Neural cell (in vitro differentiated cells): Measurements from ENCODE around the gene DCAF6. TPM values are rescaled to one million over a fixed set of nuclear protein-coding genes. Genes with fewer than 3 reads are reported as not detected.

ENCODE experiments used
- H2AFZ ChIP-seq: fragments of 200-600, 300-800 bp; sonication (generic), shearing (Covaris generic); 2 replicates; pipeline ENCODE4 v1.6.0; 2014; ENCODE audit warnings: low read depth, mild to moderate bottlenecking, antibody characterized with exemption, low read length, moderate library complexity
- H3F3A ChIP-seq: fragments of 200-600 bp; shearing (Covaris generic); 2 replicates; pipeline ENCODE4 v1.6.1; 2016; ENCODE audit warnings: mild to moderate bottlenecking, moderate library complexity, mixed read lengths, antibody characterized with exemption, low read length; ENCODE audit not compliant: insufficient read depth, poor library complexity, severe bottlenecking
- H3K27ac ChIP-seq: fragments of 200-600, 300-800 bp; sonication (generic), shearing (Covaris generic); 2 replicates; pipeline ENCODE4 v1.5.1; 2014; ENCODE audit warnings: mild to moderate bottlenecking, low read length, moderate library complexity
- H3K27me3 ChIP-seq: fragments of 300-800, 200-600 bp; sonication (generic), shearing (Covaris generic); 2 replicates; pipeline ENCODE4 v1.6.0; 2014; ENCODE audit warnings: mild to moderate bottlenecking, low read depth, low read length, moderate library complexity; ENCODE audit not compliant: insufficient read depth
- H3K36me3 ChIP-seq: fragments of 300-800, 200-600 bp; sonication (generic), shearing (Covaris generic); 2 replicates; pipeline ENCODE4 v1.5.1; 2014; ENCODE audit warnings: mild to moderate bottlenecking, antibody characterized with exemption, low read length, moderate library complexity; ENCODE audit not compliant: insufficient read depth
- H3K4me2 ChIP-seq: fragments of 300-800, 200-600 bp; sonication (generic), shearing (Covaris generic); 2 replicates; pipeline ENCODE4 v1.6.0; 2014; ENCODE audit warnings: mild to moderate bottlenecking, low read length
- H3K4me3 ChIP-seq: fragments of 300-800, 200-600 bp; sonication (generic), shearing (Covaris generic); 2 replicates; pipeline ENCODE4 v1.5.1; 2014; ENCODE audit warnings: mild to moderate bottlenecking, low read length, moderate library complexity
- H3K79me2 ChIP-seq: fragments of 200-600 bp; shearing (Covaris generic); replicated peaks from 2 replicates; pipeline ENCODE4 v1.6.0; 2014; ENCODE audit warnings: mild to moderate bottlenecking, low read length, moderate library complexity; ENCODE audit not compliant: insufficient read depth
- H3K9ac ChIP-seq: fragments of 300-800, 200-600 bp; sonication (generic), shearing (Covaris generic); 2 replicates; pipeline ENCODE4 v1.6.1; 2016; ENCODE audit warnings: mild to moderate bottlenecking, low read length, mixed read lengths
- H3K9me2 ChIP-seq: fragments of 200-600 bp; shearing (Covaris generic); 2 replicates; pipeline ENCODE4 v1.6.1; 2016; ENCODE audit warnings: mild to moderate bottlenecking, low read length, mixed read lengths; ENCODE audit not compliant: insufficient read depth
- H3K9me3 ChIP-seq: fragments of 200-600, 300-800 bp; sonication (generic), shearing (Covaris generic); 2 replicates; pipeline ENCODE4 v1.6.1; 2016; ENCODE audit warnings: mild to moderate bottlenecking, mixed run types, low read length, moderate library complexity, mixed read lengths
- H4K20me1 ChIP-seq: fragments of 200-600 bp; shearing (Covaris generic); 2 replicates; pipeline ENCODE4 v1.6.1; 2016; ENCODE audit warnings: mild to moderate bottlenecking, mixed run types; ENCODE audit not compliant: insufficient read depth
- CTCF ChIP-seq: fragments of 450-650 bp; IDR thresholded peaks from 2 replicates; pipeline ENCODE4 v1.5.1; 2014; ENCODE audit warnings: antibody characterized with exemption, mild to moderate bottlenecking, moderate library complexity; ENCODE audit not compliant: poor library complexity, severe bottlenecking
- EP300 ChIP-seq: fragments of 450-650 bp; conservative IDR thresholded peaks from 2 replicates; pipeline ENCODE4 v1.6.1; 2014; ENCODE audit warnings: antibody characterized with exemption, mild to moderate bottlenecking, moderate library complexity; ENCODE audit not compliant: poor library complexity, severe bottlenecking
- EZH2 ChIP-seq: fragments of 200-600, 300-800 bp; shearing (Covaris generic), sonication (generic); IDR thresholded peaks from 2 replicates; pipeline ENCODE4 v1.6.1; 2014; ENCODE audit warnings: antibody characterized with exemption, low read length, borderline replicate concordance, mild to moderate bottlenecking; ENCODE audit not compliant: insufficient read depth, poor library complexity, severe bottlenecking
- MXI1 ChIP-seq: fragments of 450-650 bp; conservative IDR thresholded peaks from 2 replicates; pipeline ENCODE4 v1.6.1; 2014; ENCODE audit warnings: antibody characterized with exemption, mild to moderate bottlenecking; ENCODE audit not compliant: poor library complexity, severe bottlenecking
- POLR2AphosphoS5 ChIP-seq: IDR thresholded peaks from 2 replicates; pipeline ENCODE4 v1.6.1; 2012
- RAD21 ChIP-seq: fragments of 450-650 bp; conservative IDR thresholded peaks from 2 replicates; pipeline ENCODE4 v1.6.1; 2014; ENCODE audit warnings: antibody characterized with exemption, mild to moderate bottlenecking, moderate library complexity
- REST ChIP-seq: IDR thresholded peaks from 2 replicates; pipeline ENCODE4 v1.6.1; 2012; ENCODE audit warnings: borderline replicate concordance
- SMC3 ChIP-seq: fragments of 450-650 bp; conservative IDR thresholded peaks from 2 replicates; pipeline ENCODE4 v1.6.1; 2014; ENCODE audit warnings: antibody characterized with exemption, mild to moderate bottlenecking, moderate library complexity; ENCODE audit not compliant: poor library complexity
- TAF1 ChIP-seq: IDR thresholded peaks from 2 replicates; pipeline ENCODE4 v1.6.1; 2012; ENCODE audit warnings: low read depth
- polyA plus RNA-seq: library from polyadenylated mRNA; depleted of rRNA; stranded (reverse); fragments of >200 nt; gene quantifications from 2 replicates; pipeline ENCODE4 v1.2.3, GENCODE V29; 2014

DCAF6 gene
- polyA plus RNA-seq, 1 donor from 2014 or later = 44.8 TPM

GRCh38 chr1:168110896-168111545 is 174.5 kb downstream of the DCAF6 start:
- Histone ChIP-seq H4K20me1 (no peaks in the 10 kb centered on the region), H3K9me3 (no peaks in the 10 kb centered on the region), H3K27ac (no peak overlapping the region), H3K4me2 (no peak overlapping the region), H3F3A (no peaks in the 10 kb centered on the region), H3K27me3 (no peaks in the 10 kb centered on the region), H3K79me2 (peaks cover 8% of the 10 kb centered on the region), H3K9ac (no peak overlapping the region), H2AFZ (no peak overlapping the region), H3K4me3 (no peak overlapping the region), H3K36me3 (peaks cover 17% of the 10 kb centered on the region), H3K9me2 (no peaks in the 10 kb centered on the region)
- no peak for TF ChIP-seq MXI1
- TF ChIP-seq POLR2AphosphoS5 = no peak
- TF ChIP-seq EP300 = no peak
- no peak for TF ChIP-seq TAF1
- no peak for TF ChIP-seq EZH2
- TF ChIP-seq SMC3 = no peak
- TF ChIP-seq CTCF = no peak
- TF ChIP-seq REST = no peak

GRCh38 chr1:168112673-168113305 is 176.3 kb downstream of the DCAF6 start:
- no peaks in the 10 kb centered on the region for H3F3A ChIP-seq

More at GRCh38 chr1:168112673-168113305, 176.3 kb downstream of the DCAF6 start:
- TF ChIP-seq EZH2 (no peak), SMC3 (no peak), EP300 (no peak), CTCF (no peak), MXI1 (no peak), RAD21 (no peak), POLR2AphosphoS5 (no peak), TAF1 (no peak), REST (no peak)
- peaks cover 18% of the 10 kb centered on the region for H3K79me2 ChIP-seq
- H3K4me3 ChIP-seq = no peak overlapping the region
- no peak overlapping the region for H3K4me2 ChIP-seq
- no peak overlapping the region for H2AFZ ChIP-seq
- no peak overlapping the region for H3K9ac ChIP-seq
- no peak overlapping the region for H3K27ac ChIP-seq
- peaks cover 29% of the 10 kb centered on the region for H3K36me3 ChIP-seq
- no peaks in the 10 kb centered on the region for H3K9me2 ChIP-seq
- H4K20me1 ChIP-seq = no peaks in the 10 kb centered on the region
- H3K27me3 ChIP-seq = no peaks in the 10 kb centered on the region
- no peaks in the 10 kb centered on the region for H3K9me3 ChIP-seq
